ENCODE data around the gene BABAM2. TPM values are rescaled to one million over a fixed set of nuclear protein-coding genes. Genes with fewer than 3 reads are reported as not detected.
"Not testable (repeated sequence)": the region's sequence is repeated elsewhere in the genome, so short reads cannot be mapped to it uniquely, and the experiment has no call there.

Gene BABAM2
- total RNA-seq, 2 experiments from 2014 or later: 45.2 to 53.2 TPM

DNA sequence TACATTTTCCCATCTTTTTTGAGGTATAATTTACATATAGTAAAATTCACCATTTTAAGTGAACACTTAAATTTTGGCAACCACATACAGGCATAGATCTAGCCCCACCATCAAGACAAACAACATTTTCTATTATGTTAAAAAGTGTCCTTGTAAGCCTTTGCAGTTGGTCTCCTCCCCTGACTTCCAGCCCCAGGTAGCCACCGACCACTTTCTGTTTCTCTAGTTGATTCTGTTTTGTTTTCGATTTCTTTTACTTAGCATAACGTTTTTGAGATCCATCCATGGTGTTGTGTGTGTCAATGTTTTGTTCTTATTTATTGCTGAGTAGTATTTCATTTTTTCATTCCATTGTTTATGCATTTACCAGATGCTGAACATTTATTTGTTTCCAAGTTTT lies 366.7 kb downstream of the BABAM2 start:
- Mint-ChIP-seq H3K4me3 (no peak overlapping the region), H3K4me1 (peaks cover 7% of the 10 kb centered on the region), H3K36me3 (peaks cover 4% of the 10 kb centered on the region), H3K9me3 (no peaks in the 10 kb centered on the region), H3K27ac (no peak overlapping the region), H3K27me3 (no peaks in the 10 kb centered on the region)
- DNase-seq: no peak

DNA sequence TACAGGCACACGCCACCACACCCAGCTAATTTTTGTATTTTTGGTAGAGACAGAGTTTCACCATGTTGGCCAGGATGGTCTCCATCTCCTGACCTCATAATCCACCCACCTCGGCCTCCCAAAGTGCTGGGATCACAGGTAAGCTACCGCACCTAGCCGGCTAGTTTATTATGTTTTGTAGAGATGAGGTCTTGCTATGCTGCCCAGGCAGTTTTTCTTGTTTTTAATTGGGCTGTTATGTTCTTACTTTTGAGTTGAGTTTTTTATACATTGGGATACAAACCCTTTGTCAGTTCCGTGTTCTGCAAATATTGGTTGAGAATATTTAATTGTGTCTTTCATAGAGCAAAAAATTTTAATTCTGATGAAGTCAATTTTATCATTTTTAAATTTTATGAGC lies 368.7 kb downstream of the BABAM2 start:
- not testable (repeated sequence) for H3K36me3 Mint-ChIP-seq, H3K4me3 Mint-ChIP-seq, H3K4me1 Mint-ChIP-seq, H3K27ac Mint-ChIP-seq, H3K9me3 Mint-ChIP-seq, DNase-seq, H3K27me3 Mint-ChIP-seq

DNA sequence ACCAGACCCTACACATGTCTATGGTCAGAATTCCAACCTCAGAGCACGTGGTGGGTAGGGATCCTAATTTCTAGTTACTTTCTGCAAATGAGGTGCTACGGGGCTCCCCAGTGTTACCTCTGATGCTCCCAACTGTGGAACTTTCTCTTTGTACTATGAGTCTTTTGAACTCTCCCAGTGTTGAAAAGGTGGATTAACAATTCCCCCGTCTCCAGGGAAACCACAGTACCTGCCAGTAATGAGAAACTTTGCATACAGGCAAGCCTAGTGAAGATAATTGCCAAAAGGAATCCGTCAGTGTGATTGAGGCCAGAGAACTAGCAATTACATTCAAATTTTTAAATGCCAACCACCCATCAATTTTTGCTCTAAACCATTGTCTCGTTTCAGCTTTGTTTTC lies 373.2 kb downstream of the BABAM2 start:
- H3K4me3 Mint-ChIP-seq: no peak overlapping the region

DNA sequence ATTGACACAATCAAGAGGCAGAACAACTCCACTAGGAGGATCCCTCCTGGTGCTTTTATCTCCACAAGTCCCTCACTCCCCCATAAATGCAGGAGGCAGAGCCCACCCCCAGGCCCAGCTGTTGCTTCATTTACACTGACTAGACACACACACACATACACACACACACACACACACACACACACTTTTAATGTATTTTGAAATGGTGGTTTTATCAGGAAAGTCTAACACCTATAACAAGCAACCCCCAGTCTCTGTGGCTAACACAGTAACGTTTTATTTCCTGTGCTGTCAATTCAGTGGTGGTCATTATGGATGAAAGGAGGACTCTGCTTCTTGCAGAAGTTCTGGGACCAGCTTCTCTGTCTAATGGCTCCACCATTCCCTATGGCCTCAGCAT lies 376.8 kb downstream of the BABAM2 start:
- Mint-ChIP-seq H3K36me3 (peaks cover 12% of the 10 kb centered on the region), H3K4me1 (peaks cover 13% of the 10 kb centered on the region), H3K27me3 (no peaks in the 10 kb centered on the region), H3K4me3 (no peak overlapping the region), H3K27ac (no peak overlapping the region), H3K9me3 (no peaks in the 10 kb centered on the region)
- DNase-seq: no peak

More for the DNA sequence above, 373.2 kb downstream of the BABAM2 start:
- no peaks in the 10 kb centered on the region for H3K9me3 Mint-ChIP-seq
- DNase-seq: no peak
- H3K27ac Mint-ChIP-seq: no peak overlapping the region
- peaks cover 8% of the 10 kb centered on the region for H3K36me3 Mint-ChIP-seq
- H3K4me1 Mint-ChIP-seq: no peaks in the 10 kb centered on the region
- H3K27me3 Mint-ChIP-seq: no peaks in the 10 kb centered on the region

DNA sequence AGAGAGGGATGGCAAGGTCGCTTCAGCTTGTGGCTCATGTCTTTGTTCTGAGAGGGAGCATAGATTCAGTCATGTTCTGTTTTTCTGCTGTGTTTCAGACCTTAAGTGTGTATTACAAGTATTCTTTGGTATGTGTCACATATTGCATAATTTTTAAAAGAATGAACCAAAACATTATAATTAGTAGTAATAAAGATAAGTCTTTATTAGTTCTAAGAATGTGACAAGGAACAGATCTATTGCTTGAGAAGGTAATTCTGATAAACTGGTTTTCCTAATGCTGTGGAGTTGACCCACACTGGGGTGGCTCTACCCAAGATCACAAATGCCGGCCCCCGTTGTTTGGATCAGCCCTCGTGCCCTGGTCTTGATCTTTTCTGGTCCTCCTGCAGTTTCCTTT lies 377.9 kb downstream of the BABAM2 start:
- no peaks in the 10 kb centered on the region for H3K9me3 Mint-ChIP-seq
- no peak overlapping the region for H3K4me3 Mint-ChIP-seq
- DNase-seq: no peak
- peaks cover 12% of the 10 kb centered on the region for H3K36me3 Mint-ChIP-seq
- H3K27me3 Mint-ChIP-seq: no peaks in the 10 kb centered on the region
- H3K4me1 Mint-ChIP-seq: peaks cover 13% of the 10 kb centered on the region
- no peak overlapping the region for H3K27ac Mint-ChIP-seq

DNA sequence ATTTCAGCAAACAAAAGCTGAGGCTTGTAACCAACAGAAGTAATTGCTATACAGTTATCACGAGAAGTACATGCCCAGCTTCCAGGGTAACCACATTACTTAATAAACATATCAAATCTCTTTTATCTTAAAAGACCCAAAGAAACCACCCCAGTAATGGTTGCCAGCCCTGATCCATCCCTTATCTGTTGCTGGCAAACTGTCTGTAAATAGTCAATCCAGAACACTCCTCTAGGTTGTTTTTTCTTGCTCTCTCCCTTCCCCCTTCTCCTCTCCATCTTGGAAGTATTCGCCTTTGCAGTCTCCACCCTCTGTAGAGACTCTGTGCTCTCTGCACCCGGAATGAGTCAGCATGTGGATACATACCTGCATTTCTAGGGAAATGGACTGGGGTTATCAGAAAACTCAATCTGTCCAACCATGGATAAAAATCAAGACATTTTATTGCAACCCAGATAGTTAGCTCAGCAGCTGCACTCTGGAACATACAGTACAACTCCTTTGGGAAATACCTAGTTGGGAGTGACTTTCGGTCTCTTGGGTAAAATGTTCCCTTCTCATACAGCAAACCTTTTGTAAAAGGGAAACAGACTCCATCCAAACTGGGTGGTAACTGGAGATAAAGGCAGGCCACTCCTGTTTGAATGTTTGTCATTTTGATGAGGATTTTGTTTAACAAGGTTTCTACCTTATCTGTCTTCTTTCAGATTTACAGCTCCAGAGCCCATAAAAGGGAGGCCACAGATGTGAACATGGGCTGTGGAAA lies 378.7 kb downstream of the BABAM2 start:
- no peak overlapping the region for H3K27ac Mint-ChIP-seq

DNA sequence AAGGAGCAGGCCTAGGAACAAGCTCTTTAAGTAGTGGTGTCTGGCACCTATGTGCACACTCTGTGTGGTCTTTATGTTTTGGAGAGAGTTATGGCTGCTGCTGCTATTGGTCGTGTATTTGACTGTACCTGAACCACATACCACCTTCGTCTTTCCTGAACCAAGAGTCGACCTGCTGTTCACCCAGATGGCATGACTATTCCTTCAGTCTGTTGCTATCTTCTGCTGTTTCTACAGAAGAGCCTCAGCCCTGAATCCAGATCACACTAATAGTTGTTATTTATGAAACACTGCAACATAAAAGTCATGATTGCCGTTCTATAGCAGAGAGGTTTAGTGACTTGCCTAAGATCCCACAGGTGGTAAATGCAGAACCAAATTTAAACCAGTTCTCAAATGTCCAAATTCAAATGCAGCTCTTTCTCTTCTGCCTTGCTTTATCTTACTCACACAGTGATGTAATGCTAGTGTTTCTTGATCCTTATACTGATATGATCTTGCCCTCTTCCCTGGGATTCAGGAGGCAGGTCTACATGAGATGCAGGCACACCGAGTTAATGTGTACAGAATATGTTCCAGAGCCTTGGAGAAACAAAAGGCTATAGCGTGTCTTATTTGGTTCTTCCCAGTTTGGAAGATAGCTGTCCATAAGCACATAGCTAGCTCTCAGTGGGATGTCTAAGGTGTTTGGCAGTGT lies 380.1 kb downstream of the BABAM2 start:
- no peak overlapping the region for H3K27ac Mint-ChIP-seq
- no peak for DNase-seq
- no peaks in the 10 kb centered on the region for H3K27me3 Mint-ChIP-seq
- no peaks in the 10 kb centered on the region for H3K9me3 Mint-ChIP-seq
- no peak overlapping the region for H3K4me3 Mint-ChIP-seq
- peaks cover 13% of the 10 kb centered on the region for H3K4me1 Mint-ChIP-seq
- H3K36me3 Mint-ChIP-seq: peaks cover 9% of the 10 kb centered on the region

More for the DNA sequence above, 378.7 kb downstream of the BABAM2 start:
- Mint-ChIP-seq H3K27me3 (no peaks in the 10 kb centered on the region), H3K9me3 (no peaks in the 10 kb centered on the region), H3K36me3 (peaks cover 12% of the 10 kb centered on the region), H3K4me1 (peaks cover 13% of the 10 kb centered on the region), H3K4me3 (no peak overlapping the region)
- DNase-seq: no peak

DNA sequence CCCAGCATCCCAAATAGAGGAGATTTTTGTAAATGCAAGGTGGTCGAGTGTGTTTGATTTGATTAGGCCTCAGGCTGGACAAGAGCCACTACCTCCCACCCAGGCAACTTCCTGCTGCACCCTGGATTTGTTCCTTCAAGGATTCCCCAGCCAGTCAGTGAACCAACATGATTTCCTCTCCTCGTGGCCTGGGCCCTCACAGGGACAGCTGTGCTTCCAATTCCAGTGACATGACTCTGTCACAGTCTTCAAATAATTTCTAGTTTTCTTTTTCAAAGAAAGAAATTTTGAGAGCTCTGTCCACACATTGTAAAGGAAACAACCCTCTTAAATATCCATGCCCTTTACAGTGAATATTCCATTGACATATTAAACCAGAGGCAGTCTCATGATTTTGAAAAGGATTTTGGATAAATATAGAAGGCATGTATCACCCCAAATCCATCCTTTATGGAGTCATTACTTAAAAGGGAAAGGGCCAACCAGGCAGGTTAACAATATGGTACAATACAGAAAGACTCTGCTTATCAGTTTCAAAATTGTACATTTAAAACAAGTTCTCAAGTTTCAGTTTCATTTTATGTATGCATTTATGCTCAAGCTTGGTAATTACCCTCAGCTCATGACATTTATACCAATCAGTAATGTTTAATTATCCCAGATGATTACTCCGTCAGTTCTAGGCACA lies 380.8 kb downstream of the BABAM2 start:
- Mint-ChIP-seq H3K4me3 (no peak overlapping the region), H3K27me3 (no peaks in the 10 kb centered on the region), H3K36me3 (peaks cover 10% of the 10 kb centered on the region), H3K4me1 (peaks cover 18% of the 10 kb centered on the region), H3K27ac (no peak overlapping the region), H3K9me3 (no peaks in the 10 kb centered on the region)
- no peak for DNase-seq

DNA sequence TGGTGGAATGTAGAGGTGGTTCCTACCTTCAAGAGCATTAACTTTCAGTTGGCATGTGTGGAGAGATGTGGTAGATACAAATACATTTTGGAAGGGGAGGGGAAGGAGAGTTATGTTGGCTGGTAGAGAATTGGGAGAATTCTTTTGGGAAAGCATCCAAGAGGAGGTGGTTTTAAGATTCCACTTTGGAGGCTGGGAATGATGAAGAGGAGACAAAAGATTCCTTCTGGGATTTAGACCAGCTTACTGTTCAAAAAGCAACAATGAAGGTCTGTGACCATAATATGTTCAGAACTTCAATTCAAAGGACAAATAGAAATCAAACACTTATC lies 381.4 kb downstream of the BABAM2 start:
- Mint-ChIP-seq H3K27ac (no peak overlapping the region), H3K4me3 (no peak overlapping the region), H3K27me3 (no peaks in the 10 kb centered on the region), H3K9me3 (no peaks in the 10 kb centered on the region), H3K4me1 (peaks cover 19% of the 10 kb centered on the region), H3K36me3 (peaks cover 10% of the 10 kb centered on the region)
- DNase-seq: no peak

DNA sequence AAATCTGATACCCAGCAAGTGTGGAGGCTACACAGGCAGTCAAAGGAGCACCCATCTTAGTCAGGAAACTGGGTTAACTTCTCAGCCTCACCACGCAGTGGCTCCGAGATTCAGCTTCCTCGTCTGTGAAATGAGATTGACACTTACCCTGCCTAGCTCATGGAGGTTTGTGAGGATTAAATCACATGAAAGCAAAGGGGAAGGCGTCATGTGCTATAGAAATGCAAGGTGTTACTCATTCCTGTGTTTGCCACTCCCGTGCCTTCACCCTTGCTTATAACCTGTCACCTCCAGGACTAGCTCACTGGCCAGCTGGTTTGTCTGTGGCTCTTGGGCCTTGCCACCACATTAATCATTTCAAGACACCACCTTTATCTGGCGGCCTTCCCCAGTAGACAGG lies 383.2 kb downstream of the BABAM2 start:
- no peak overlapping the region for H3K4me3 Mint-ChIP-seq
- peaks cover 19% of the 10 kb centered on the region for H3K4me1 Mint-ChIP-seq
- DNase-seq: no peak
- no peaks in the 10 kb centered on the region for H3K27me3 Mint-ChIP-seq
- H3K36me3 Mint-ChIP-seq: peaks cover 10% of the 10 kb centered on the region
- H3K9me3 Mint-ChIP-seq: no peaks in the 10 kb centered on the region
- no peak overlapping the region for H3K27ac Mint-ChIP-seq

DNA sequence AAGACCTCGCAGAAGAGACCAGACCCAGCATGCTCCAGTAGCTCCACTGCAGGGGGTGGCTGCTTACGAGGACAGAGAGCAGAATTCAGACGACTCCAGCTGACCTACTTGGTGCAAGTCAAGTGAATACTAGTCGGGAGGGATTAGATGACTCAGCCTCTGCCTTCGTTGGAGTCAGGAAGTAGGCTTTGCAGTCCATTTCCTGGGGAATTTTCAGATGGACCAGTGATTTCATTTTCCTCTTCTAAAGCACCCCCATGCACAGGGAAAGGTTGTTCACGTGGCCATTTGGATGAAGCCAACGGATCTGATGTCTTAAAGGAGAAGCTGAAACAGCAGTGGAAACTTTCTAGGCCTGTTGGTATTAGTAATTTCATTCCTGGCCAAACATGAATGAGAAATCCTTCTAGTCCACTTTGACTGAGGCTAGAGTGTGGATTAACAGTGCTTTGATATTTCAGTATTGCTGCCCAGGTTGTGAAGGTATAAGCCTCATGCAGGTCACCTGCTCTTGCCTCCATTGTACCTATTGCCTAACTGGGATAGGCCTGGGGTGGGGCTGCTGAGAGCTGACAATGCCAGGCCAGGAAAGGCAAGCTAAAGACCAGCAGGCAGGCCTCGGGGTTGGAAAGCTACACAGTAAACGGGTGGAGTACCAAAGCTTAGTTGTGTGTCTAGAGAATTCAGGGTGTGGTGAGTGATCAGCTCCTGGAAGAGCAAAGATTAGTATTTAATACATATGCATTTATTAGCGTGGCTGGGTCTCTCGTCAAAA lies 384.6 kb downstream of the BABAM2 start:
- H3K27ac Mint-ChIP-seq: no peak overlapping the region
- no peak for DNase-seq
- H3K9me3 Mint-ChIP-seq: no peaks in the 10 kb centered on the region
- H3K4me3 Mint-ChIP-seq: no peak overlapping the region
- no peaks in the 10 kb centered on the region for H3K27me3 Mint-ChIP-seq
- H3K36me3 Mint-ChIP-seq: peaks cover 10% of the 10 kb centered on the region
- peaks cover 18% of the 10 kb centered on the region for H3K4me1 Mint-ChIP-seq

DNA sequence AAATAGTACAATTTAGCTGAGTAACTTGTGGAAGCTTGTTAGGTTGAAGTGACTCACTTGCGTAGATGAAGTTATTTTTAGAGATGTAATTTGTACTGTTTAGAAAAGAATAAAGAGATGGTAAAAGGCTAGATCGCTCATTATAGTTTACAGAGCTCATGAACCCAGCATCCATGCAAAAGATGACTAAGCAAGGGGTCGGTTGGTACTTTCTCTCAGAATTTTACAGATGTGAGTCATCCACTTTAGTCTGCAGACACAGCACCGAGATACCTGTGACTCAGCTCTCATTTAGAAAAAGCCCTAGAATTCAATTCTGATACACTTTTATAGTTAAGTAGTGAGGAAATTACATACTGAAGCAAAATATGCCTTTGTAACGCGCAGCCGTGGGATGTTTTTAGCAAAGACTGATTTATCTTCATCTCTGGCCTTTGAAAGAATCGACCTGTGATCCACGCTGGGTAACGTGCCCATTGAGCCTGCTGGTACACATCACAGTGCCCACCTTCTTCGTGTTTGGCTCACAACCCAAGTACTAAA lies 385.6 kb downstream of the BABAM2 start:
- peaks cover 7% of the 10 kb centered on the region for H3K36me3 Mint-ChIP-seq
- no peak overlapping the region for H3K4me3 Mint-ChIP-seq
- no peaks in the 10 kb centered on the region for H3K9me3 Mint-ChIP-seq
- no peak for DNase-seq
- no peak overlapping the region for H3K27ac Mint-ChIP-seq
- peaks cover 17% of the 10 kb centered on the region for H3K4me1 Mint-ChIP-seq
- no peaks in the 10 kb centered on the region for H3K27me3 Mint-ChIP-seq

DNA sequence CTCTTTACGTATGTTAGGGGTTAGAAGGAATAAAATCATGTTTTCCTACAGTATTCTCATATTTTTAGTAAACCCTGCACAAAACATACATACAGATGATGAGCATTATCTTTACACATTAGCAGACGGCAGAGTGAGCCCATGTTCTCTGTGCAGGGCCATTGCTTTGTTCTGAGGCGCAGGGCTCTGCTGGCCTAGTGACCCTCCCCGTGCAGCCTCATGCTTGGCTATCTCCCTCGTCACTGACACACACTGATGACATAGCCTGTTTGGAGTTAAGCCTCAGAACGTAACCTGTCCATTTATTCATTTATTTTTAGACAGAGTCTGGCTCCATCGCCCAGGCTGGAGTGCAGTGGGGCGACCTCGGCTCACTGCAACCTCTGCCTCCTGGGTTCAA lies 386.3 kb downstream of the BABAM2 start:
- Mint-ChIP-seq H3K9me3 (no peaks in the 10 kb centered on the region), H3K27me3 (no peaks in the 10 kb centered on the region), H3K4me3 (no peak overlapping the region), H3K36me3 (peaks cover 3% of the 10 kb centered on the region), H3K27ac (no peak overlapping the region), H3K4me1 (peaks cover 10% of the 10 kb centered on the region)
- DNase-seq: no peak

DNA sequence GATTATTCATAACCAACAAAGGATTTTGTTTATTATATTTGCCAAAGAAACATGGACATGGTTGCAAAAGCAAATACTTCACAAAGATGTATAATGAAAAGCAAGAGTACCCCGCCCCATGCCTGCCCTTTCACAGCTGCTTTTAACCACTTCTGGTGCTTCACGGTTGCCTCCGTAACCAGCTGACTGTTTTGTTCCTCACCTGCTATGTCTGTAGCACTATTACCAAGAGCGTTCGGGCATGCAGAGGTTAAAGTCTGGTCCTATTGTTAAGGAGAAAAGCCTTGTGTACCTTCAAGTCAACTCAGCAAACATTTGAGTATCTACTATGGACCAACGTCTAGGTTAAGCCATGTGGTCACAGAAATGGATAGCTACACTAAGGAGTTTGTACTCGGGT lies 386.9 kb downstream of the BABAM2 start:
- Mint-ChIP-seq H3K36me3 (peaks cover 2% of the 10 kb centered on the region), H3K4me1 (peaks cover 6% of the 10 kb centered on the region), H3K27me3 (no peaks in the 10 kb centered on the region), H3K27ac (no peak overlapping the region), H3K4me3 (no peak overlapping the region), H3K9me3 (no peaks in the 10 kb centered on the region)
- no peak for DNase-seq

DNA sequence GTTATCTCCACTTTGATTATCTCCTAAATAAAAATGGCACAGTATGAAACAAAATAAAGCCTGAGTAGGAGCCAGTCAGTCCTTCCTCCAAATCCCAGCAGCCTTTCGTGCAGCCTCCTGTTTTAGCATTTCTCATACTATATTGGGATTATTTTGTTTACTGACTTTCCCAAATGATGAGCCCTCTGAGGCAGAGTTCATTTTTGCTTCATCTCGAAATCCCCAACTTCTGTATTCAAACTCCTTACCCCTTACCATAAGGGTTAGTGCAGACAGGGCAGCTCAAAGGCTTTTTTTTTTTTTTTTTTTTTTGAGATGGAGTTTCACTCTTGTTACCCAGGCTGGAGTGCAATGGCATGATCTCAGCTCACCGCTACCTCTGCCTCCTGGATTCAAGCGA lies 388.8 kb downstream of the BABAM2 start:
- Mint-ChIP-seq H3K36me3 (peaks cover 2% of the 10 kb centered on the region), H3K27ac (no peak overlapping the region), H3K4me3 (no peak overlapping the region), H3K27me3 (no peaks in the 10 kb centered on the region), H3K9me3 (no peaks in the 10 kb centered on the region), H3K4me1 (peaks cover 6% of the 10 kb centered on the region)
- DNase-seq: no peak

Measured in activated naive CD8-positive, alpha-beta T cell treated with anti-CD3 and anti-CD28 coated beads for 36 hours (primary cell).